Astrocyte of the hippocampus (primary cell): ENCODE data around the gene ADGRF1.
"Not testable (repeated sequence)": the region's sequence is repeated elsewhere in the genome, so short reads cannot be mapped to it uniquely, and the experiment has no call there.

ENCODE experiments used
- DNase-seq: peaks from one replicate; pipeline ENCODE4 v3.0.0; 2011; ENCODE audit warnings: low read depth, low spot score

ADGRF1 gene

GRCh38 chr6:47042275-47042791 lies at the start of gene ADGRF1:
Gene ADGRF1 (minus strand): TSS chr6:47042332. CDS start chr6:47029061, 13,271 bp downstream.
- DNase-seq, result peak; percentile 31

- DNase-seq, result no peak
Observed at GRCh38 chr6:47090881-47091280, 48.7 kb upstream of the ADGRF1 start.

GRCh38 chr6:47089473-47089872 lies 47.3 kb upstream of the ADGRF1 start:
- DNase-seq, result not testable (repeated sequence)

- no peak for DNase-seq
Observed at GRCh38 chr6:47086051-47086770, 44.1 kb upstream of the ADGRF1 start.

GRCh38 chr6:47084610-47085009 lies 42.5 kb upstream of the ADGRF1 start:
- DNase-seq, result no peak

- peak; percentile 92 for DNase-seq
Observed at GRCh38 chr6:47083586-47084047, 41.5 kb upstream of the ADGRF1 start.

- no peak for DNase-seq
Observed at GRCh38 chr6:47080083-47080596, 38.0 kb upstream of the ADGRF1 start.

- no peak for DNase-seq
Observed at GRCh38 chr6:47079638-47080037, 37.5 kb upstream of the ADGRF1 start.

- DNase-seq, result no peak
Observed at GRCh38 chr6:47078991-47079390, 36.9 kb upstream of the ADGRF1 start.

GRCh38 chr6:47076422-47077344 lies 34.6 kb upstream of the ADGRF1 start:
- DNase-seq, result peak; percentile 52

- no peak for DNase-seq
Observed at GRCh38 chr6:47075741-47076421, 33.7 kb upstream of the ADGRF1 start.

- DNase-seq, result no peak
Observed at GRCh38 chr6:47075168-47075567, 33.0 kb upstream of the ADGRF1 start.

GRCh38 chr6:47073125-47074110 lies 31.3 kb upstream of the ADGRF1 start:
- DNase-seq, result no peak

- no peak for DNase-seq
Observed at GRCh38 chr6:47072667-47073066, 30.5 kb upstream of the ADGRF1 start.

GRCh38 chr6:47071681-47072080 lies 29.5 kb upstream of the ADGRF1 start:
- DNase-seq, result no peak

- DNase-seq, result no peak
Observed at GRCh38 chr6:47070461-47070860, 28.3 kb upstream of the ADGRF1 start.

GRCh38 chr6:47069156-47069555 lies 27.0 kb upstream of the ADGRF1 start:
- no peak for DNase-seq

- DNase-seq, result no peak
Observed at GRCh38 chr6:47066418-47066817, 24.3 kb upstream of the ADGRF1 start.

- DNase-seq, result no peak
Observed at GRCh38 chr6:47064274-47064673, 22.1 kb upstream of the ADGRF1 start.

- DNase-seq, result no peak
Observed at GRCh38 chr6:47062346-47062745, 20.2 kb upstream of the ADGRF1 start.
